ENCODE results near the gene PLCB2.

Gene PLCB2

DNA sequence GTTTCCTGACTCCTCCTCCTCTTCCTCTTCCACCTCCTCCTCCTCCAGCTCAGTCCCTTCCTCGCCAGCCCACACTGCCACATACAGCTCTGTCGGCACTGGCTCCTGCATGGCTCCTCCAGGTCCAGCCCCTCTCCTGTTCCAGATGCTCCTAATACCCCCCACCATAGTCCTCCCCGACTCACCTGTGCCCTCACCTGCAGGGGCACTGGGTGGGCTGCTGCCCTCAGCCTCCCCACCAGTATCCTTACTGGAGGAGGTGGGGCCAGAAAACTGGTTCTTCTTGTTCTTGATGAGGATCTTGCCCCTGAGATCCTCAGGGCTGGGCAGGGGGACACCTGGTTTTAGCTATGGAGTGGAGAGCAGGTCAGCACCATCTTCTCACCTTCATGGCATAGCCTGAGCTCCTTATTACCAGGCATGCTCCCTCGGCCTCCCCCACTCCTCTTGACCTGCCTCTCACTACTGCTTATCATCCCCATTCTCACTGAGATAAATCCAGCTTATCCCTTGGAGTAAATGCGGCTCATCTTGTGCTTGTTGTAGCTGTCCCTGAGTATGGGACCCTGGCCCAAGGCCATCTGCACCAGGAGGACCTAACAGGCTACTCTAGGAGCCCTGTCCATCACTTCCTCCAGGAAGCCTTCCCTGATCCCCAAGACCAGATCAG is 11.0 kb downstream of the PLCB2 start:
- H3K9me3 ChIP-seq (ENCODE audit: control insufficient read depth, insufficient read depth, low read length), result no peaks in the 10 kb centered on the region
- H3K4me1 ChIP-seq (ENCODE audit: insufficient read depth, low read length), result peaks cover 4% of the 10 kb centered on the region; the same call in 1 of the 2 replicates
- H3K9ac ChIP-seq (ENCODE audit: low read depth, low read length), result no peak overlapping the region
- H3K36me3 ChIP-seq (ENCODE audit: insufficient read depth, low read length), result no peaks in the 10 kb centered on the region

- Histone ChIP-seq H3K36me3 (ENCODE audit: insufficient read depth, low read length) (no peaks in the 10 kb centered on the region), H3K9ac (ENCODE audit: low read depth, low read length) (no peak overlapping the region), H3K4me1 (ENCODE audit: insufficient read depth, low read length) (no peaks in the 10 kb centered on the region), H3K9me3 (ENCODE audit: control insufficient read depth, insufficient read depth, low read length) (no peaks in the 10 kb centered on the region)
These were observed 11.7 kb downstream of the PLCB2 start for GRCh38 chr15:40295877-40296560.

- no peak overlapping the region for H3K9ac ChIP-seq (ENCODE audit: low read depth, low read length)
- peaks cover 3% of the 10 kb centered on the region; the same call in 1 of the 2 replicates for H3K4me1 ChIP-seq (ENCODE audit: insufficient read depth, low read length)
- H3K9me3 ChIP-seq (ENCODE audit: control insufficient read depth, insufficient read depth, low read length), result no peaks in the 10 kb centered on the region
- H3K36me3 ChIP-seq (ENCODE audit: insufficient read depth, low read length), result no peaks in the 10 kb centered on the region
These were observed 12.4 kb downstream of the PLCB2 start for GRCh38 chr15:40295297-40295696.

DNA sequence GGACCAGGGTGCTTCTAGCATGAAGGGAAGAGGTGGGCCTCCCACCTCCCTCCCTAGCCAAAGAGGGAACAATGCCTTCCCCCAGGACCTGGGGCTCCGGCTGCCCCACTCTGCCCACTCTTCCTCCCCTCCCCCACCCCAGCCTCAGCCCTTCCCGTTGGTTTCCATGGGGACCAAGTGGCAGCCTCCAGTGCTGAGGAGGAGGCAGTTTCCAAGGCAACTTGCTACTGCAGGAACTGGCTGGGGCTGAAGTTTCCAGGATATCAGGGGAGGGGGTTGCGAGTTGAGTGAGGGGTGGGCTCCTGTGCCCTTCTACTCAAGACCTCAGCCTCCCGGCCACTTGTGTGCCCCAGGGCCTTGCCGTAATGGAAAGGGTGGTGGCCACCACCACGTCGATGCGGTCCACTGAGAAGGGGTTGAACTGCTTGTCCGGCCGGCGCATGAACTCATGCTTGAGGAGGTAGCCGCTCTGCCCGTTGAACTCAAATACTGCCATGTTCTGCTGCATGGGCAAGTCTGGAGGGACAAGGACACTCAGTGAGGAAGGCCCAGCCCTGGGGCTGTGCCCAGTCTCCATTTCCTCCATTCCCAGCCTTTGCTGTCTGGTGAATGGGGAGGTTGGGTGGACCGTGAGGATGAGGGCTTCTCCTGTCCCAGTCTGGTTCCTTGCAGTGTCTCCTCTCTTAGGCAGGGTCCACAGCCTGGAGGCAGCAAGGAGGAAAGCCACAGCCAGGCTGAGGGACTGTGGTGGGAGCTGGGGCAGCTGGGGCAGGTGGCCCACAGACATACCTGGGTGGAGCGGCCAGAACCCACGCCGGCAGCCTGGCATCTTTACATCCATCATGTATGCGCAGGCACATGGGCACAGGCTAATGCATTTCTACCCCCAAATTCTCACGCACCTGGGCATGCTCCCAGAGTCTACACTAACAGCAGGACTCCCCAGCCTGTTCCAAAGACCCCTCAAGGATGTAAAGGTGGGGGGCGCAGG is 13.5 kb downstream of the PLCB2 start:
- Histone ChIP-seq H3K9ac (ENCODE audit: low read depth, low read length) (no peak overlapping the region), H3K4me1 (ENCODE audit: insufficient read depth, low read length) (peaks cover 8% of the 10 kb centered on the region; the same call in 1 of the 2 replicates), H3K9me3 (ENCODE audit: control insufficient read depth, insufficient read depth, low read length) (no peaks in the 10 kb centered on the region), H3K36me3 (ENCODE audit: insufficient read depth, low read length) (no peaks in the 10 kb centered on the region)

GRCh38 chr15:40293006-40293405 is 14.7 kb downstream of the PLCB2 start:
- no peaks in the 10 kb centered on the region for H3K9me3 ChIP-seq (ENCODE audit: control insufficient read depth, insufficient read depth, low read length)
- no peak overlapping the region for H3K9ac ChIP-seq (ENCODE audit: low read depth, low read length)
- peaks cover 8% of the 10 kb centered on the region; the same call in 1 of the 2 replicates for H3K4me1 ChIP-seq (ENCODE audit: insufficient read depth, low read length)
- no peaks in the 10 kb centered on the region for H3K36me3 ChIP-seq (ENCODE audit: insufficient read depth, low read length)

DNA sequence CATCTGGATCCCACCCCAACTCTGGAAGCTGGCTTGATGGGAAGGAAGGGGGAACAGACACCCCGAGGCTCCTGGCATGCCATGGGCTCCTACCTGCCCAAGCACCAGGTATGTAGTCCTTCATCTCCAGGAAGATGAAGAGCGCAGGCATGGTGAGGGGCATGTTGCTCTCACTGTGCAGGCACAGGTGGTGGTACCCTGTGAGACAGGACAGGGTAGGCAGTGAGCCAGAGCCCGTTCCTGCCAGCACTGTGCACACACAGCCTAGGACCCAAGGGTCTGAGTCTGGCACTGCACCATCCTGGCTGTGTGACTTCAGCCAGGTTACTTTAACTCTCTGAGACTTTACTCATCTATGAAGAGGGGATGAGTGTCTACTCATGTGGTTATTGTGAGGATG is 15.5 kb downstream of the PLCB2 start:
- no peaks in the 10 kb centered on the region for H3K9me3 ChIP-seq (ENCODE audit: control insufficient read depth, insufficient read depth, low read length)
- H3K36me3 ChIP-seq (ENCODE audit: insufficient read depth, low read length), result no peaks in the 10 kb centered on the region
- peaks cover 9% of the 10 kb centered on the region; the same call in 1 of the 2 replicates for H3K4me1 ChIP-seq (ENCODE audit: insufficient read depth, low read length)
- no peak overlapping the region for H3K9ac ChIP-seq (ENCODE audit: low read depth, low read length)

DNA sequence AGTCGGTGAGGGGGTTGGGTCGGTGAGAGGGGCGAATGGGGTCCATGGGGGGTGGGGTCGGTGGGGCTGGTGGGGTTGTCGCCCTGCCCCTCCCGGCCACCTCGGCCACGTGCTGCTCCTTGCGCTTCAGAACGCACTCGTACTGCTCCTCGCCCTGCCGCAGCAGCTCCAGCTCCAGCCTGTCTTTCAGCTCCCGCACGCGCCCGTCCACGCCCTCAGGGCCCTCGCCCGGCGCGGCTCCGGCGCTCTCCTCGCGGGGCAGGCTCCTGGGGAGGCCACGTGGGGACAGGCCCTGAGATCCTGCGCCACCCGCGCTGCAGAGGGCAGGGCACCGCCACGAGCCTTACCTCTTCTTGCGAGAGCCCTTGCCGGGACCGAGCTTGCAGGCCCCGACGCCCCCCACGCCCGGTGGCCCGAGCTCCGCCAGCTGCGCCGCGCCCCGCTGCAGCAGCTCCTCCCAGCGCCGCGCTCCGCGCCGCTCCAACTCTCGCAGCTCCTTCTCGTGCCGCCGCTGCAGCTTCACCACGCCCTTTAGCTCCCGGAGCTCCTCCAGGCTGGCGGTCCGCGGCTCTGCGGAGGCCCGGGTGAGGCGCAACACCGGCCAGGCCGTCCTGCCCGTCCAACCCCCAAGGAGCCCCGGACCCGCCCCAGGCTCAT is 16.7 kb downstream of the PLCB2 start:
- Histone ChIP-seq H3K9ac (ENCODE audit: low read depth, low read length) (peak overlapping the region; percentile 42; the same call in 1 of the 2 replicates), H3K36me3 (ENCODE audit: insufficient read depth, low read length) (no peaks in the 10 kb centered on the region), H3K4me1 (ENCODE audit: insufficient read depth, low read length) (peaks cover 19% of the 10 kb centered on the region), H3K9me3 (ENCODE audit: control insufficient read depth, insufficient read depth, low read length) (no peaks in the 10 kb centered on the region)

DNA sequence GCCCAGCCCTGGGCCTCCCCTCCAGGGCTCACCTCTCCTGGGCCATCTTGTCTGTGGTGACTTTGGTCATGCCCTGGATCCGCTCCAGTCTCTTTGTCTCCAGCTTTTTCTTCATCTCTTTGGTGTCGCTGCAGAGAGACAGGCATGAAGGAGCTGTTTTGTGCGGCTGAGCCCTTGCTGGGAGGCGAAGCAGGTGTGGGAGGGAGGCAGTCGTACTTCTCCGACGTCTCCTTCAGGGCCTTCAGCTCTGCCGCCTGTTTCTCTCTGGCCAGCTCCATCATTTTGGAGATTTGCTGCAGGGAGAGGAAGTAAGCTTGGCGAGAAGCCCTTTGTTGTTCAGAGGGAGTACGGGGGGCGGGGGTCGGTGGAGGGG is 17.2 kb downstream of the PLCB2 start:
- H3K4me1 ChIP-seq (ENCODE audit: insufficient read depth, low read length), result peaks cover 24% of the 10 kb centered on the region
- no peak overlapping the region for H3K9ac ChIP-seq (ENCODE audit: low read depth, low read length)
- no peaks in the 10 kb centered on the region for H3K36me3 ChIP-seq (ENCODE audit: insufficient read depth, low read length)
- no peaks in the 10 kb centered on the region for H3K9me3 ChIP-seq (ENCODE audit: control insufficient read depth, insufficient read depth, low read length)

GRCh38 chr15:40289140-40289775 is 18.5 kb downstream of the PLCB2 start:
- no peak overlapping the region for H3K9ac ChIP-seq (ENCODE audit: low read depth, low read length)
- H3K4me1 ChIP-seq (ENCODE audit: insufficient read depth, low read length), result peaks cover 32% of the 10 kb centered on the region
- no peaks in the 10 kb centered on the region for H3K9me3 ChIP-seq (ENCODE audit: control insufficient read depth, insufficient read depth, low read length)
- no peaks in the 10 kb centered on the region for H3K36me3 ChIP-seq (ENCODE audit: insufficient read depth, low read length)

DNA sequence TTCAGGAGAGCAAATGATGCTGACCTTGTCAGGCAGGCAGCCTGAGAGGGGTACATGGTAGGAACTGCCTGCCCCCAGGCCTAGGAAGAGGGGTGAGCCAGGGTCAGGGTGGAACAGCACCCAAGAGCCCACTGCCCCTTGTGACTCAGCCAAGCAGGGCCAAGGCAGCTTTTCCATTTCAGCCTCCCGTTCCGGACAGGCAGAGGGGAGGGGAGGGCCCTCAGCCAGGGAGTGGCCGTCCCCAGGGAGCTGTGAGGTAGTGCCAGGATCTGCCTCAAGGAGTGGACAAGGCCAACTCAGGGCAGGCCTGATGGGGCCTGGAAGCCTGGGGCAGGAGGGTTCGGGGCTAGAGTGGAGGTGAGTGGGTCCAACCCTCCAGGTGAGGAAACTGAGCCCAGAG is 19.8 kb downstream of the PLCB2 start:
- peaks cover 32% of the 10 kb centered on the region for H3K4me1 ChIP-seq (ENCODE audit: insufficient read depth, low read length)
- H3K9ac ChIP-seq (ENCODE audit: low read depth, low read length), result no peak overlapping the region
- H3K9me3 ChIP-seq (ENCODE audit: control insufficient read depth, insufficient read depth, low read length), result no peaks in the 10 kb centered on the region
- H3K36me3 ChIP-seq (ENCODE audit: insufficient read depth, low read length), result no peaks in the 10 kb centered on the region

GRCh38 chr15:40287505-40287904 is 20.2 kb downstream of the PLCB2 start:
- Histone ChIP-seq H3K36me3 (ENCODE audit: insufficient read depth, low read length) (no peaks in the 10 kb centered on the region), H3K9ac (ENCODE audit: low read depth, low read length) (no peak overlapping the region), H3K4me1 (ENCODE audit: insufficient read depth, low read length) (peaks cover 32% of the 10 kb centered on the region), H3K9me3 (ENCODE audit: control insufficient read depth, insufficient read depth, low read length) (no peaks in the 10 kb centered on the region)

DNA sequence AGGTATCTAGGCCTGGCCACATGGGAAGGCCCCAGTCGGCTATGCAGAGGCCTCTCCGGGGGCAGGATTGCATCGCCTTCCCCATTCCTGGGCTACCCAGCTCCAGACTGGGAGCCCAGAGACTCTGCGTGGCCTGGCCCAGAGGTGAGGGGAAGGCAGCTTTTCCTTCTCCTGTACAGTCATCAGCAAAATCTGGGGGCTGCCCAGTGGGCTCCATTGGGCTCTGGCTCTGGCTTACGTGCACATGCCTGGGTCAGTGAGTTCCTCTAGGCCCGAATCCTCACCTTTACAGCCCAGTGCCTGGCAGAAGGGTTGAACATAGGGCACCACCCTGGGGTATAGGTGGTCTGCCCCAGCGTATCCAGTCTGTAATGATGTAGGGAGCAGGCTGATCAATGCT is 20.9 kb downstream of the PLCB2 start:
- no peaks in the 10 kb centered on the region for H3K9me3 ChIP-seq (ENCODE audit: control insufficient read depth, insufficient read depth, low read length)
- peaks cover 32% of the 10 kb centered on the region for H3K4me1 ChIP-seq (ENCODE audit: insufficient read depth, low read length)
- no peaks in the 10 kb centered on the region for H3K36me3 ChIP-seq (ENCODE audit: insufficient read depth, low read length)
- H3K9ac ChIP-seq (ENCODE audit: low read depth, low read length), result no peak overlapping the region

- Histone ChIP-seq H3K9ac (ENCODE audit: low read depth, low read length) (no peak overlapping the region), H3K4me1 (ENCODE audit: insufficient read depth, low read length) (peaks cover 32% of the 10 kb centered on the region), H3K36me3 (ENCODE audit: insufficient read depth, low read length) (no peaks in the 10 kb centered on the region)
These were observed 21.6 kb downstream of the PLCB2 start for GRCh38 chr15:40286061-40286532.

More at GRCh38 chr15:40286061-40286532, 21.6 kb downstream of the PLCB2 start:
- no peaks in the 10 kb centered on the region for H3K9me3 ChIP-seq (ENCODE audit: control insufficient read depth, insufficient read depth, low read length)

Data from ES-I3 (cell line).